NCI-H146 (cell line): ENCODE measurements around the gene MKNK1.

Experiments
- DNase-seq: peaks from one replicate; lab custom pipeline; 2025; lab: John Stamatoyannopoulos, UW

MKNK1 gene

DNA sequence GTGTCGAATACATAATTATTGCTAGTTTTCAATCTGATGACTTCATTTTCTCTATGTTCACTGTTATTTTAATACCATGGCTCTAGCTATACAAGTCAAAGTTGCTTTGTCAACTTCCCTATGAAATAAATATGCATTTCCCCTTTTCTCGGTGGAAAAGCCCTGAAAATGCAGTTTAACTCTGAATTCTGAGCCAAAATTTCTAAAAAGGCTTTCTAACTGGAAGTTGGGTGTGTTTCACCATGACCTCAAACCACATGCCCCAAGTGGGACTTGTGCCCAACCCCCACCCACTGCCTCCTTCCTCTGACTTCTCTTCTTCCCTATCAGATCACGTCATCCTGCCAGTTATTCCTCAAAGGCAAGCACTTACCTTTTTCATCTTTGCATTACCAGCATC, 8.9 kb downstream of the MKNK1 start:
- no peak for DNase-seq

DNA sequence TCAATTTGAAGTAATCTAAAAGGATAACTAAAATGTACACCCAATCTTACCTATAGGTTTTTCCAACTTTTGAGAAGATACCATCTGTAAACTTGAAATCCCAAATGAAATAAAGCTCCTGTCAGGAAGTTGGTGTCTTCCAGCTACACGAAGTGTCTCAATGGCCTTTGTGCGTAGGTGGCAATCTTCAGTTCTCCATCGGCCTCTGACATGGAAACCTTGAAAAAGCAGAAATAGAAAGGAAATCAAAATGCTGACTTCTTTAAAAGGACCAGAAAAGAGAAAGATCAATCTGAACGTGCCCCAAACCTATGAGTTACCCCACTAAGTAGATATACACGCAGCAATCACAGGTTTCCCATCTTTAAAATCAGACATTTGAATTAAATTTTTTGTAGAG, 10.0 kb downstream of the MKNK1 start:
- no peak for DNase-seq

DNA sequence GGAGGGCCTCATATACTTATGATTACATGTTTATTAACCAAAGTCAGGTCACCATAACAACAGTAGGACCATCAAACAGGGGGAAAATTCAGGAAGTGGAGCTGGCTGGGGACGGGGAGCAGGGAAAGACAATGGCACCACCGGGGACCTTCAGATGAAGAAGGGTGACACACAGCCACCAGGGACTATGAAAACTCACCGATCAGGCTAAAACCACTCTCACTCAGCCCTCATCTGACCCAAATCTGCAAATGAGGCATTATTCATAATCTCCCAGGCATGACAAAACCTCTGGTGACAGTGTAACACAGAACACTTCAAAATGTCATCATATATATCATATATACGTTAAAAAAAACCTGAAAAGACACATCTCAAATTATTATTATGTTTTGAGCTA, 11.2 kb downstream of the MKNK1 start:
- DNase-seq = no peak

DNA sequence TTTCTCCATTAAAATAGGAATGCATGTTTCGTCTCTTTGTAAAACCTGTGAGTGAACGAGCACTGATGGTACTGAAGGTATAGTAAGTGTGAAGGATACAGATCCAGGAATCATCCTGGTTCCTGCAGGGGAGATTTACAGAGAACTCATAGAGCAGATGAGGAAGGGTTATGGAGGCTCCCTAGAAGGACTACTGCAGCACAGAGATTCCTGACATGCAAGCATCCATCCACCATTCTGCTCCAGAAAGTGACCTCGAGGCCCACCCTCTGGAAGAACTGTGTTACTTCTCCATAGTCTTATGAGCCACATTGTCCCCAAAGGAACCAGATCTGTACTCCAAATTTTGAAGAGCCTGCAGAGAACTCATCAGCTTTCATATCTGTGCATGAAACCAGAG, 14.5 kb downstream of the MKNK1 start:
- no peak for DNase-seq

DNA sequence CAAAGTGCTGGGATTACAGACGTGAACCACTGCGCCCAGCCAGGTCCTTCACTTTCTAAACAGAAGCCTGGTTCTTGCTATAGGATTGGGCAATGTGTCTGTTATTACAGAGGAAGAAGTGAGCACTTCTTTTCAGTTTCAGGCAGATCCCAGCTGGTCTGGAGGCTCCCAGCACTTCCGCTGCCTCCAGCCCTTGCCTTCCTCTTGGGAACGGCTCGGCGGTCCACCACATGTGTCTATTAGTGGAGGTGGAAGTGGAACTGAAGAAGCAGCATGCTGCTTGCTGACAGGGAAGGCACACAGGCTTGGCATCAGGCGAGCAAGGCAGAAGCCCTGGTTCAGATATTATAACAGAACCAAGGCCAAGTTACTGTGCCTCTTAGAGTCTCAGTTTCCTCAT, 17.0 kb downstream of the MKNK1 start:
- no peak for DNase-seq

DNA sequence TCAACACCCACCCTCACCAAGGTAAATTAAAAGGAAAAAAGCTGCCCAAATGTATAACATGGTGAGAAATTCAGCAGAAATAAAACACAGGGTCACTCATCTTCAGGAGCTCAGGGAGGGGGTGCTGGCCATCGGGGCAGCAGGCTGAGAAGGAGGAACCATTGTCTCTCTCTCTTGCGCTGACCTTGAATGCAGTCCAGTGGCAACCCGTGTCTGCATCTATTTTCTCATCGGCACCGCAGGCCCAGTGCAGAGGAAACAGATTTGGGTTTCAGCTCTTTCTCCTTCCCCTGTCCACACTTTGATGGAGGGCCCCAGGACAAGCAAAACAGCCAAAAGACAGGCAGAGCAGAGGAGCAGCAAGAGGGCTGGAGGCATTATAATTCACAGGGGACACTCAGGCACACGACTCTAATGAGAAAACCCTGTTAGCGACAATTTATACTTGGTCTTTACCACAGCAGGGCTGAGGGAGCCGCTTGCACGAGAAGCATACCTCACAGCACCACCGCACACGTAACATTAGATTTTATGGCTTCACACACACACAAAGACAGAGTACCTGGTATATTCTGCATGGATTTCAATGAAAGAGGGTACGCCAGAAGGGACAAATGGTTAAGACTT, 18.6 kb downstream of the MKNK1 start:
- DNase-seq = no peak

DNA sequence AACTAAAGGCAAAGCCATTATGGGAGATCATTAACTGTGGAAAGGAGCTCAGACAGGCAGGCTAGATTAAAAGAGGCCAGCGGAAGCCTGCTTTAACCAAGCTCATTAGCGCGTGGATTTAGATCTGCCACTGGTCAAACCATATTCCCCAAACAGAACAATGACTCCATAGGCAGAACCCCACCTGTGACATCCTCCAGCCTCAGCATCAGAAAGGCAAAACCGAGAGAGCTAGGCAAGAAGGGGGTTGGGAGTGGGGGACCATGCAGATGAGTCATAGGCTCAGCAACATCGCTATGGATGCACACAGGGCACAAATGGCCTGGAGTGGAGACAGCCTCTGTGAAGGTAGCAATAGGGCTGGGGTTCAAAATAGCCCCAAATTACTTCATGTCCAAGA, 20.6 kb downstream of the MKNK1 start:
- DNase-seq = no peak

DNA sequence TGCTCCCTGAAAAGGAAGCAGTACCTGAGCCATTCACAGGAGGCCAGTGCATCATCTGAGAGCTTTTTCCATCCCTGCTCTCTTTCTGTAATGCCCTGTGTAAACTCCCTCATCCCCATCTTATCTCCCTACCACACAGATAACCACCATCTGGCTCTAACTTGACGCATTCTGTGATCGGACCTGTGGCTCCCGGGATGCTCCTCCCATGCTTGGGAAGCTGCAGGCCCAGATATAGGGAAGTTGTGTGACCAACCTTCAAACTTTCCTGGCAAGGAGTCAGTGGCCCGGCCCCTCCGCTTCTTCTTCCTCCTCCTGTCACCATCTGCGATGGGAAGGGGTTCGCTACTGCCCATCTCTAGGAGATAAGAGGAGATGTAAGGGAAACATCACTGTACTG, 21.1 kb downstream of the MKNK1 start:
- DNase-seq = no peak

DNA sequence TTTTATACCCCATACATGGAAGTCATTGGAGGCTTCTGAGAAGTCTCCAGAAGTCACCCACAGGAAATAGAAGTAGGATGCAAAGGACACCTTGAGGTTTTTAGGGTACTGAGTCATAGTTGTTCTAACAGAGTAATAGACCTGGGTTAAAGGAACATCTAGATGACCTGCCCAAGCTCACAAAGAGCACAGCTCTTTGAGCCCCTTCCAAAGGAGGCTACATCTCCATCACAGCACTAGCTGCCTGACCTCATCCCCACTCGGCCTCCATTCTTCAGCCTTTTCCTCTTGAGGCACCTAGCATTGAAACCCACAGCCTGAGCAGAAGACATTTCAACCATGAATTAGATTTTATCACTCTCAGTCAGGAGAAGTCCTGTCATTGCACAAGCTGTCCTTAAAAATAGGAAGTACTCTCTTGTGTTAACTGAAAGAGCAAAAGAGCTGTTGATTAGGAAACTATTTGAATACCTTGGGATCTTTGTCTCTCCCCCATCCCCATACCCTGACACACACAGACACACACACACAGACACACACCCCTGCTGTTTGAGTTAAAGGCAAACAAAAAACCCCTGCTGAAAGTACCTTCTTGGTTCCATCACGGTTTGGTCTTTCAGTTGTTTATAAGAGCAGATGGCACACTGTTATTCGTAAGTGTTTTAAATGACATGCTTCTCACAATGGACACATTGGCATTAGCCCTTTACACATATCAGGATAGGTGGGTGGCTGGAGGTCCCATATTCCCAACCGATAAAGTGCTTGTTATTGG, 22.2 kb downstream of the MKNK1 start:
- no peak for DNase-seq

DNA sequence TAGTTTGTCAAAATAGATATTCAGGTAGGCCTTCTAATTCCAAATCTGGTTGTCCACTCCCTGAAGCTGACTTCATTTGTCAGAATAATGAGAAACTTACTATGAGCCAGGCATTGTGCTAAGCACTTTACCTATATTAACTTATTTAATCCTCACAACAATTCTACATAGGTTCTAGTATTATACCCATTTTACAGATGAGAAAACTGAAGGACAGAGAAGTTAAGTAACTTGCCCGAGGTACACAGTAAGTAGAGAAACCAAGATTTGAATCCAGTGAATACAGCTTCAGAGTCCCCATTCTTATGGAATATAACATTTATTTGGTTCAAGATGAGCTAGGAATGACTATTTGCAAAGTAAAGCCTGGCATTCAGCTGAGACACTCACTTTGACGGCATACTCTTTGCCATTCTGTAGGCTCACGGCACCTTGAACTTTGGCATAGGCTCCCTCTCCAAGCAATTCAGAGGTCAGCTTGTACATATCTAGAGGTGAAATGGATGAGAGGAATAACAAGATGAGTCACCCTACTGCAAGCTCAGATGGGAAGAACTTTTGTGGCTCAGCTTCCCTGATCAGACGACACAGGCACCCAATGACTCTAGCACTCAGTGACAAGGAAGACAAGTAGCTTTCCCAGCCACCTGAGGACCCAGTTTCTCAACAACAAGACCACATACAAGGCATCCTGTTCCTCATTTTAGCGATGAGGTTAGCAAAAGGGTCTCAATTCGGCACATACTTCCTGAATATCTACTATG, 23.7 kb downstream of the MKNK1 start:
- DNase-seq = no peak

DNA sequence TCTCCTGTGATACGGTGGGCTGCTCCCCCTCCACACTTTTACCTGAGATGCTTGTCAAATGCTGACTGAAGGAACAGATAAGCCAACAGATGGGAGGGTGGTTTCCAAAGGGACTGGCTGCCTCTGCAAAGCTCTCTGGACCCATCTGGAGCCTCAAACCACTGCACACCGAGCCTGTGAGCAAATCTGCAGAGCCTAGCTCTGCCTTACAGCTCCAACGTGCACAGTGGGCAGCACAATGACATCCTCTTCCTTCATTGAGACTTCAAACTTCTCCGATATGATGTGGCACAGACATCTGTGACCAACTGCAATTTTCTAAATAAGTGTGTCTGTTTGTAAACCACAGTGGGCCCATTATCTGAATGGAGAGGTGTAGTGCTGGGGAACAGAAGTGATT, 26.4 kb downstream of the MKNK1 start:
- DNase-seq = no peak

DNA sequence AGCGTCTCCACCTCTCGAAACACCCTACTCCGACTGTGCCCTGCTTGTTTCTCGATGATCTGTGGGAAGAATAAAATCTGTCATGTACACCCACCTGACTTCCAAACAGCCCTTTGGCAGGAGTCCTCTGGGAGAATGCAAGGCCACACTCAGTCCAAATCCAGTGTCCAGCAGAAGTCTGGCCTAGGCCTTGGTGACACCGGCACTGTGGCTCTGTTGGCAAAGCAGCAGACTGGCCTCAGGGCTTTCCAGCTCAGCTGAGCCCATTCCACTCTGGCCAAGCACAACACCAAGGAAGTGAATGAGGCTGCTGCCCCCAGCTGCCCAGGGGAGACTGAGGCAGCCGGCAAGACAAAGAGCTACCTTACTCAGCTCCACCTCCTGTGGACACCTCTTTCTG, 27.5 kb downstream of the MKNK1 start:
- DNase-seq = no peak

DNA sequence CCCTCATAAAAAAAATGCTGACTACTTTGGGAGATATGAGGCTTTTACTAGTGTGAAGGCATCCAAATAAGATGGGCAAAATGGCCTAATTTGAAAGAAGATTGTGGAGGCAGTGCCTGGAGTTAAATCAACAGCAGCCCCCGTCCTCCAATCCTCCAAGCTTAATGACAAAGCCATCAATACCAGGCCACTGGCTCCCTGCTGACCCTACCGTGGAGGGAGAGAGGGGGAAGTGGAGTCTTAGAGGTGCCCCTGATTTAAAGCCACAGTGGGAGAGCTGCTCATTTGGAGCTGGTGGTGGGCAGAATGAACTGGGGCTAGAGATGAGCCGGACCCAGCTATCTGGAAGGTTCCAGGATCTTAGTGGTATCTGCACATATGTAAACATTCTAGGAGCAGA, 28.3 kb downstream of the MKNK1 start:
- DNase-seq = no peak

DNA sequence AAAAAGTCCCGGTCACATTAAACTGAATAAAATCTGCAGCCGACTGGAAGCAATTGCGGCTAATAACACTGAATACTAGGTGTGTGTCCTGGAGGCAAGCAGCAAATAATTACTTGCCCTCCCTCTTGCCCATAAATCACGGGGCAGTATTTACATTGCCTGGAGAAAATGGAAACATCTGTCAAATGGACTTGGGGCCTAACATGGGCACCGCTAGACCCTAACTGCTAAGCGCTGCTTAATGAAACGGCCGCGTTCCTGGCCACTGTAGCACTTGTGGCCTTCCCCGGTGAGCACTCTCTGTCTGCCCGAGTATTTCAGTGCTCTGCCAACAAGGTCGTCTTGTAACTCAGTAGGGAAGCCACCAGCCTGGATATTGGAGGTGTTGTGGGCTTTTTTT, 28.8 kb downstream of the MKNK1 start:
- peak; percentile 62 for DNase-seq

DNA sequence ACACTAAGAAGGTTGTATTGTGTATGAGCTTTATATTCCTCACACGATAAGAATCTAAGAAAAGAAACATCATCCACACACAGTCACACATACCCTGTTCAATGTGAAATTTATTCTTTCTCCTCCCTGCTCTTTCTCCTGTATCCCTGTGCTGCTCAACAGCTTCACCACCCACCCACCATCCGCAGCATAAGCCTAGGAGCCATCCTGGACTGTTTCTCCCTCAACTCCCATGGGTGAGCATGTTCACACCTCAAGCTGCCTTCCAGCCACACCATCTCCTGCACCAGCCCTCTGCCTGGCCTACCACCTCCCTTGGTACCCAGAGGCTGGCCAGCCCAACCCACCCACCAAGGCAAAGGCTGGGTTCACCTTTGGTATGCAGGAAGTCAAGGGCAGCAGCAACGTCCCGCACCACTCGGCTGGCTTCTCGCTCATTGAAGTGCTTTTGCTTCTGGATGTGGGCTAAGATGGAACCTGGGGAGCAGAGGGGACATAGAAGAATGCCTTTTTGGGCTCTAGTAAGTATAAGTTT, 32.3 kb downstream of the MKNK1 start:
- no peak for DNase-seq

DNA sequence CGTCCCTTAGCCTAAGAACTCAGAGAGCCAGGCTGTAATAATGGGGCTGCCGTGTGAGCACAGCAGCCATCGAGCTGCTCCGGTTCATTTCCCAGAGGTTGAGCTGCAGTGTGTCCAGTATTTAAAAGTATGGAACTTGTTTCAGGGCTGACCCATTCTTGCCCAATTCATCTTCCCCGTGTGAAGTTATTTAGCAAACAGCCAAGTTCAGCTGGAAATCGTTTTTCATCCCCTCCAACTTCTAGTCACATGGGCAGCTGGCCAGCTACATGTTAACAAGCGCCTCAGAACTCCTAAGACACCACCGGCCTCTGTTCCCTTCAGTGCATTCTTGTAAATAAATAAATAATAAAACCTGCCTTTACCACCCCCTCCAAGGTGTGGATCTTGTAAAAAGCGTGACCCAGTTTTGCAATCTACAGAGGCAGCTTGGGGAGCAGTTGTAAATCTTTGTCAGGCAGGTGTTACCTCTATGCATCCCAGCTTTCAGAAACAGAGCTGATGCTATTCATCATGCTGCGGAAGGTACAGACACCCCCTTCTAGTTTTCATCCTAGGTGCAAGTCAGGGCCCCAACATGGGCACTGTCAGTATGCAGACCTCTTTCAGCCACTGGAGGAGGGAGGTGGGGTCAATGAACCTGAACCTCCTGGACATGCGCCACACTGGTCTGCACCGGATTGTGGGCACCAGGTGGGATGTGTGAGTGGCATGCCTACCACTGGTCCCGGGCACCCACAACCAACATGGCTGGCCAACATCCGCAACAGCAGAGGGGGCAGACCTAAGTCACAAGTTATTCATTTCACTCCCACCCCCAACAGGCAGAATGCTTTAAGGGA, 34.0 kb downstream of the MKNK1 start:
- no peak for DNase-seq

DNA sequence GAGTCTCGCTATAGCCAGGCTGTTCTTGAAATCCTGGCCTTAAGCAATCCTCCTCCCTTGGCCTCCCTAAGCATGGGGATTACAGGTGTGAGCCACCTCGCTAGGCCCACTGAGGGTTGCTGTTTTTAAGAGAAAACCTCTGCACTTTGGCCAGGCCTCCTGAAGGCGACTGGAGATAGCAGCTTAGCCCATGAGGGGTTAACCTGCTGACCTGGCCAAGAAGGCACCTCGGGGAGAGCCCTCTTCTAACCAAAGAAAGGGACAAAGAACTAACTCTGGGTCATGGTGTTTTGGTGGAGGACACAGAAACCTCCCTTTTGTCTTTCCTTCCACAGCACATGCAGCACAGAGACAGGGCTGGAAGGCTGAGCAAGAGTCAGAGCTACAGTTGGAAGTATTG, 35.0 kb downstream of the MKNK1 start:
- DNase-seq = no peak

DNA sequence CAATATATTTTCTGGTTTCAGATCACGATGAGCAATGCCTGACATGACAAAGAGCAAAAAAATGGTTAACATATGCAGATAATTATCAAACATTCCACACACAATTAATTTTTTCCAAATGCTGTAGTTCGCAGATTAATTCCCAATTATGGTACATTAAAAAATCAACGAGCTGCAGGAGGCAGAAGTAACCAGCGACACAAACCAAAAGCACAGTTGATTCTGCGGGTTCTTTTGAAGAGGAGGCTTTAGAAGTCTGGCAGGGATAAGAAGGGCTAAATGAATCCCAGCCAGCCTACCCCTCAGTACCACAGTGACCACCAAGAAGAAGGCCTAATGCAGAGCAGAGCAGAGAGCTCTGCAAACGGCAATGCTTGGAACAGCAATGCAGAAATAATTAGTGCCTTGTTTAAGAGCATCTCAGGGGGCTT, 35.6 kb downstream of the MKNK1 start:
- no peak for DNase-seq

DNA sequence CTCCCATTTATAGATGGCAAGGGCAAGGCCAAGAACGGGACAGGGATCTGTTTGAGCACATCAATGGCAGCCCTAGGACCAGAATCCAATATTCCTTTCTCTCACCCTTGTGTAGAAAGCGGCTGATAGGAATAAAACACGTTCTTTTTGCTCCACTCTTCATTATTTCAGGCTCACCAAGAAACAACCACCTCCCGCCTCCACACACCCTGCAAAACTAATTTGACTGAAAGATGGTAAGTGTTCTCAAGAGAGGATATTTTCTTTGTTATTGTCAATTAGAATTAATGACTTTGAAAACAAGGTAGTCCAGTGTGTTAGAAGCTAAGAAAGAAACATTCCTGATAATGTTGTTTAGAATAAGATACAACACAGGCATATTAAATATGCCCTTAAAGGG, 40.7 kb downstream of the MKNK1 start:
- DNase-seq = no peak

DNA sequence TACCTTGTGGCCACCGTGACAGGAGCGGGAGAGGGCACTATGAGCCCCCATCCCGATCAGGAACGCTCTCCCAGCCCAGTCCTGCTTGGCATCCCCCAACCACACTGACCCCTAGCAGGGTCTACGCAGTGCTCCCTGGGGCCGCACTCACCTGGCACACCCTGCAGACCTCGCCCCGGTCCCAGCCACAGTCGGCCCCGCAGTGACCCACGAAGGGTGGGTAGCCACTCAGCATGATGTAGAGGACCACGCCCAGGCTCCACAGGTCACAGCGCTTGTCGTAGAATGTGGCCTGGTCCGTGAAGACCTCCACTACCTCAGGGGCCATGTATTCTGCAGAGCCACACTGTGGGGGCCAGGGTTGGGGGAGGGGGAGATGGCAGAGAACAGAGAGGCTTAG, 41.6 kb downstream of the MKNK1 start:
- no peak for DNase-seq

DNA sequence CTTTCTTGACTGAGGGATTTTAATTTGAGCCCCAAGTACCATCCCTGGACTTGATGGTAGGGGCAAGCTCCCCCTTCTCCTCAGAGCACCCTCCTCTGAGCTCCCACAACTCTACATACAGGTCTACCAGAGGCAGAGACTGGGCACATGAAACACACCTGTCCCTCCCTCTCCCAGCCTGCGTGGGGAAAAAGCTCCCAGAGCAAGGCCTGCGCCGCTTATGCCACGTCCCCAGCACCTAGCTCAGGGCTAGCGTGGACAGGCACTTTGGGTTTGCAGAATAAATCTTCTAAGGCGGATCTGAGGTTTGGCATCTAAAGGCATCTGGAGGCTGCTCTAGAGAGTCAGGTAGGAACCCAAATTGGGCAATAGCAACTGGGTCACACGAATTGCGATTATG, 45.1 kb downstream of the MKNK1 start:
- DNase-seq = no peak
